IMR-90 (cell line): Measurements from ENCODE around the gene KIAA0825. TPM values are rescaled to one million over a fixed set of nuclear protein-coding genes. Genes with fewer than 3 reads are reported as not detected.

ENCODE experiments used
- ATAC-seq: fragments of 200-7000 bp; cut with Tn5 transposase; 2 replicates; pipeline ENCODE4 v1.9.1; 2020; ENCODE audit warnings: low read depth, mild to moderate bottlenecking, moderate library complexity
- BruUV-seq: library from RNA; stranded (reverse); fragments of 400-500 nt; replicated peaks from 2 replicates; lab custom pipeline; 2021; lab: Mats Ljungman, UMichigan
- CTCF ChIA-PET: fragments of 300-600 bp; formaldehyde crosslinking; extraction: SDS; loops from one replicate; lab custom pipeline; 2021; ENCODE audit warnings: antibody characterized with exemption; lab: Yijun Ruan, JAX
- POLR2A ChIA-PET: fragments of 300-600 bp; sonication (Branson Sonifier 250); formaldehyde crosslinking; loops from one replicate; lab custom pipeline; 2022; ENCODE audit warnings: antibody characterized with exemption; ENCODE audit not compliant: unreplicated experiment; lab: Charles Lee
- DNase-seq: peaks from one replicate; pipeline ENCODE4 v3.0.0; 2013
- H2AFZ ChIP-seq: replicated peaks from 2 replicates; pipeline ENCODE3; 2013; ENCODE audit warnings: low read length, mild to moderate bottlenecking; ENCODE audit not compliant: poor library complexity
- H2AK5ac ChIP-seq: 2 replicates; pipeline ENCODE4 v1.6.1; 2013; ENCODE audit warnings: low read depth, low read length, inconsistent platforms
- H2AK9ac ChIP-seq: replicated peaks from 2 replicates; pipeline ENCODE3; 2013; ENCODE audit warnings: mild to moderate bottlenecking, low read depth, low read length, moderate library complexity; ENCODE audit not compliant: poor library complexity
- H2BK120ac ChIP-seq: 2 replicates; pipeline ENCODE4 v1.6.1; 2013; ENCODE audit warnings: low read depth, low read length, inconsistent platforms
- H2BK15ac ChIP-seq: 3 replicates; pipeline ENCODE4 v1.6.1; 2013; ENCODE audit warnings: low read depth, low read length, inconsistent platforms
- H2BK20ac ChIP-seq: 2 replicates; pipeline ENCODE4 v1.6.1; 2013; ENCODE audit warnings: low read depth, mild to moderate bottlenecking, inconsistent platforms, low read length, moderate library complexity
- H2BK5ac ChIP-seq: 2 replicates; pipeline ENCODE4 v1.6.1; 2013; ENCODE audit warnings: mild to moderate bottlenecking, low read depth, low read length, inconsistent platforms; ENCODE audit not compliant: poor library complexity, severe bottlenecking
- H3K14ac ChIP-seq: replicated peaks from 2 replicates; pipeline ENCODE4 v1.6.1; 2013; ENCODE audit warnings: low read depth, low read length, inconsistent platforms
- H3K18ac ChIP-seq: 2 replicates; pipeline ENCODE4 v1.6.1; 2013; ENCODE audit warnings: low read depth, low read length, control low read depth
- H3K23ac ChIP-seq: 2 replicates; pipeline ENCODE4 v1.6.1; 2013; ENCODE audit warnings: low read depth, low read length, inconsistent platforms
- H3K27ac ChIP-seq: 2 replicates; pipeline ENCODE4 v1.5.1; 2013; ENCODE audit warnings: mild to moderate bottlenecking, control low read depth, low read length; ENCODE audit not compliant: insufficient read depth
- H3K27me3 ChIP-seq: 2 replicates; pipeline ENCODE4 v1.6.1; 2013; ENCODE audit warnings: low read length; ENCODE audit not compliant: control insufficient read depth, insufficient read depth
- H3K36me3 ChIP-seq: 2 replicates; pipeline ENCODE4 v1.6.1; 2013; ENCODE audit warnings: low read length, mixed read lengths; ENCODE audit not compliant: control insufficient read depth, insufficient read depth
- H3K4ac ChIP-seq: 2 replicates; pipeline ENCODE4 v1.6.1; 2013; ENCODE audit warnings: low read depth, low read length, inconsistent platforms
- H3K4me1 ChIP-seq: 2 replicates; pipeline ENCODE4 v1.6.1; 2013; ENCODE audit warnings: low read length, mixed read lengths; ENCODE audit not compliant: control insufficient read depth, insufficient read depth
- H3K4me2 ChIP-seq: 2 replicates; pipeline ENCODE4 v1.6.1; 2013; ENCODE audit warnings: low read depth, mild to moderate bottlenecking, control low read depth, low read length, moderate library complexity
- H3K4me3 ChIP-seq: 2 replicates; pipeline ENCODE4 v1.5.1; 2013; ENCODE audit warnings: low read depth, mild to moderate bottlenecking, control low read depth, low read length, moderate library complexity; ENCODE audit not compliant: insufficient read depth
- H3K56ac ChIP-seq: 2 replicates; pipeline ENCODE4 v1.6.1; 2013; ENCODE audit warnings: low read length, inconsistent platforms; ENCODE audit not compliant: insufficient read depth; ENCODE audit errors: extremely low read depth
- H3K79me1 ChIP-seq, 2 experiments: 2 replicates each; pipeline ENCODE4 v1.6.1; 2013; ENCODE audit warnings: low read length in 2 of 2, inconsistent platforms in 1 of 2, low read depth in 1 of 2
- H3K9ac ChIP-seq: 2 replicates; pipeline ENCODE4 v1.6.1; 2013; ENCODE audit warnings: low read depth, low read length, control low read depth
- H3K9me1 ChIP-seq: 2 replicates; pipeline ENCODE4 v1.6.1; 2013; ENCODE audit warnings: low read length, inconsistent platforms; ENCODE audit not compliant: insufficient read depth
- H3K9me3 ChIP-seq: 2 replicates; pipeline ENCODE4 v1.6.1; 2013; ENCODE audit warnings: low read length; ENCODE audit not compliant: control insufficient read depth, insufficient read depth
- H4K20me1 ChIP-seq: 2 replicates; pipeline ENCODE4 v1.6.1; 2013; ENCODE audit warnings: low read length, inconsistent platforms; ENCODE audit not compliant: insufficient read depth
- H4K5ac ChIP-seq: 2 replicates; pipeline ENCODE4 v1.6.1; 2013; ENCODE audit warnings: mild to moderate bottlenecking, low read depth, low read length, control low read depth
- H4K8ac ChIP-seq, 2 experiments: 2 replicates each; pipeline ENCODE4 v1.6.1; 2013; ENCODE audit warnings: low read depth in 2 of 2, low read length in 2 of 2, control low read depth in 1 of 2, inconsistent platforms in 1 of 2
- H4K91ac ChIP-seq: 2 replicates; pipeline ENCODE4 v1.6.1; 2013; ENCODE audit warnings: low read depth, low read length, inconsistent platforms; ENCODE audit not compliant: insufficient read depth
- CEBPB ChIP-seq: IDR thresholded peaks from 2 replicates; pipeline ENCODE4 v1.6.1; 2012; ENCODE audit warnings: low read depth, low read length, improper control_type of control experiment
- MAFK ChIP-seq: IDR thresholded peaks from 2 replicates; pipeline ENCODE4 v1.6.1; 2012; ENCODE audit warnings: low read depth, low read length, improper control_type of control experiment
- RAD21 ChIP-seq: IDR thresholded peaks from 2 replicates; pipeline ENCODE4 v1.6.1; 2012; ENCODE audit warnings: low read length, improper control_type of control experiment
- WGBS, 2 experiments: methylation state at CpG; one replicate each; pipeline versions ENCODE4 v1.1.5 to v1.1.7; 2013; ENCODE audit warnings: missing lambda C conversion rate in 2 of 2; ENCODE audit not compliant: insufficient read length in 1 of 2; ENCODE audit errors: extremely low coverage in 2 of 2; 5-methylcytosine and 5-hydroxymethylcytosine counted together
- dilution Hi-C: fragments of 300-500 bp; cut with HindIII; formaldehyde crosslinking; loops from one replicate; pipeline ENCODE4 v1.14.3; 2018; ENCODE audit warnings: low sequenced_read_pairs; ENCODE audit not compliant: unreplicated experiment
- in situ Hi-C: fragments of 300-500 bp; cut with MboI; formaldehyde crosslinking; loops from 3 replicates; pipeline ENCODE4 v1.14.3; 2019; ENCODE audit warnings: low sequenced_read_pairs, inconsistent platforms, mixed read lengths
- intact Hi-C: fragments of 100-400 bp; cut with micrococcal nuclease; formaldehyde crosslinking; loops from 2 replicates; pipeline ENCODE4 v1.10.0; 2022
- polyA plus RNA-seq, 3 experiments: library from polyadenylated mRNA; depleted of rRNA; stranded (reverse); fragments of >200 nt; gene quantifications; 2 replicates each; pipeline ENCODE4 v1.2.3, GENCODE V29; 2012; ENCODE audit warnings: low replicate concordance in 1 of 3
- total RNA-seq: library from RNA; depleted of rRNA; stranded (reverse); fragments of >200 nt; gene quantifications from 2 replicates; pipeline ENCODE4 v1.2.3, GENCODE V29; 2012

Gene KIAA0825
- total and polyA plus RNA-seq, 2 of the 4 experiments (the other 2 are of a cell fraction) = 0.46 to 1.8 TPM

- no peak overlapping the region for H3K9ac ChIP-seq
- H3K9me3 ChIP-seq = no peaks in the 10 kb centered on the region
- H4K20me1 ChIP-seq = no peaks in the 10 kb centered on the region
- no peaks in the 10 kb centered on the region for H3K27me3 ChIP-seq
- TF ChIP-seq RAD21 (no peak), CEBPB (peak; percentile 63), MAFK (no peak)
- H3K79me1 ChIP-seq = peaks cover 0 to 25% of the 10 kb centered on the region in 2 experiments; a peak in 3 of 4 replicates
- H2AK9ac ChIP-seq = no peak overlapping the region
- intact Hi-C loops (no loop called here), dilution Hi-C loops (no loop called here), in situ Hi-C loops (no loop called here)
- no peak overlapping the region for H3K18ac ChIP-seq
- no peak overlapping the region for H4K5ac ChIP-seq
- no peak overlapping the region for H3K23ac ChIP-seq
- no peak overlapping the region for H2BK20ac ChIP-seq
- H3K4me1 ChIP-seq = no peaks in the 10 kb centered on the region
- H3K14ac ChIP-seq = no peak overlapping the region
- no peak overlapping the region for H3K56ac ChIP-seq
- no peak overlapping the region for H2BK5ac ChIP-seq
- H3K9me1 ChIP-seq = no peaks in the 10 kb centered on the region
- no peak overlapping the region for H4K91ac ChIP-seq
- no TSS peak for BruUV-seq
- H2BK15ac ChIP-seq = no peak overlapping the region
- ChIA-PET POLR2A (no interaction called here), CTCF (no interaction called here)
- no peak overlapping the region for H3K4me2 ChIP-seq
- no peak overlapping the region for H4K8ac ChIP-seq
- DNase-seq (no peak), ATAC-seq (no peak)
- H3K36me3 ChIP-seq = no peaks in the 10 kb centered on the region
- WGBS, 2 experiments = no CpG with 5 or more reads among the region's 5 CpGs
- no peak overlapping the region for H2AFZ ChIP-seq
- no peak overlapping the region for H2BK120ac ChIP-seq
- H3K27ac ChIP-seq = no peak overlapping the region
- H3K4ac ChIP-seq = no peak overlapping the region
- no peak overlapping the region for H2AK5ac ChIP-seq
- no peak overlapping the region for H3K4me3 ChIP-seq
Measured at GRCh38 chr5:94620256-94620655, 1.9 kb upstream of the KIAA0825 start.
